ENCODE data around the gene CD276.
"Not testable (repeated sequence)": the region's sequence is repeated elsewhere in the genome, so short reads cannot be mapped to it uniquely, and the experiment has no call there.

CD276 gene

DNA sequence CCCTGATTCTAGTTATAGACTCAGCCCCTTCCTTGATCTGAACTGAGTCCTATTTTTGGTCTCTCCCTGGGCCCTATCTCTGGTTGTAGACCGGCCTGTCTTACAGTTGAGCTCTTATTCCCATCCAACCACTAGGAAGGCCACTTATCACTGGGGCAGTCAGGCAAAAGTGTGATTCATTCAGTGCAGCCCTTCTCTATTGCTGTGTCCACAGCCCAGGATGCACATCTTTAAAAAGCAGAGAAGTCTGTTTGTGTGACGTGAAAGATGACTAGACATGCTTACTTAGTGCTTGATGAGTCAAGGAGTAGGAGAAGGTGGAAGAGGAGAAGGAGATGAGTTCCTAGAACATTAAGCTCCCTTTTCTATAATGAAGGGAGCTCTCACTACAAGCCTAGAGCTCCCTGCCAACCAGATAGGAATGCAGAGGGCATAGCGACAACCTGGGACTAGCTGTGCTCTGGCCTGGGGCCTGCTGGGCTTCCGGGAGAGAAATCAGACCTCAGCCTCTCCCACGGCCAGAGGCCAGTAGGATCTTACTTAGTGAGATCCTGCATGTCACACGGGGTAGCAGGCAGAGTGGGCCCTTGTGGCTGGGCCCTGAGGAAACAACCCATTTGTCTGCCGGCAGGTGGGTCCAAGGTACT lies 43.3 kb downstream of the CD276 start:
- no peak overlapping the region for H2AFZ ChIP-seq (ENCODE audit: low read depth, low read length, severe bottlenecking)
- H3K27me3 ChIP-seq (ENCODE audit: low read length): no peaks in the 10 kb centered on the region
- H3F3A ChIP-seq (ENCODE audit: insufficient read depth): no peaks in the 10 kb centered on the region
- no peaks in the 10 kb centered on the region for H4K20me1 ChIP-seq (ENCODE audit: low read depth, low read length)
- no peaks in the 10 kb centered on the region for H3K79me2 ChIP-seq (ENCODE audit: insufficient read depth, low read length)
- no peak overlapping the region for H3K4me2 ChIP-seq (ENCODE audit: low read depth, low read length, poor library complexity, severe bottlenecking)
- H3K9me2 ChIP-seq (replicated peaks; ENCODE audit: insufficient read depth, low read length): no peaks in the 10 kb centered on the region
- TF ChIP-seq, protein P1, sequence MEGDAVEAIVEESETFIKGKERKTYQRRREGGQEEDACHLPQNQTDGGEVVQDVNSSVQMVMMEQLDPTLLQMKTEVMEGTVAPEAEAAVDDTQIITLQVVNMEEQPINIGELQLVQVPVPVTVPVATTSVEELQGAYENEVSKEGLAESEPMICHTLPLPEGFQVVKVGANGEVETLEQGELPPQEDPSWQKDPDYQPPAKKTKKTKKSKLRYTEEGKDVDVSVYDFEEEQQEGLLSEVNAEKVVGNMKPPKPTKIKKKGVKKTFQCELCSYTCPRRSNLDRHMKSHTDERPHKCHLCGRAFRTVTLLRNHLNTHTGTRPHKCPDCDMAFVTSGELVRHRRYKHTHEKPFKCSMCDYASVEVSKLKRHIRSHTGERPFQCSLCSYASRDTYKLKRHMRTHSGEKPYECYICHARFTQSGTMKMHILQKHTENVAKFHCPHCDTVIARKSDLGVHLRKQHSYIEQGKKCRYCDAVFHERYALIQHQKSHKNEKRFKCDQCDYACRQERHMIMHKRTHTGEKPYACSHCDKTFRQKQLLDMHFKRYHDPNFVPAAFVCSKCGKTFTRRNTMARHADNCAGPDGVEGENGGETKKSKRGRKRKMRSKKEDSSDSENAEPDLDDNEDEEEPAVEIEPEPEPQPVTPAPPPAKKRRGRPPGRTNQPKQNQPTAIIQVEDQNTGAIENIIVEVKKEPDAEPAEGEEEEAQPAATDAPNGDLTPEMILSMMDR (IDR thresholded peaks at IDR 0.05; ENCODE audit: insufficient read depth, low read length, poor library complexity, severe bottlenecking): no peak
- no peak for TF ChIP-seq EZH2phosphoT487 (conservative IDR thresholded peaks at IDR 0.05; ENCODE audit: low read length)
- no peak overlapping the region for H3K9ac ChIP-seq (ENCODE audit: low read length)
- no peak overlapping the region for H3K27ac ChIP-seq (ENCODE audit: low read depth, low read length)
- H3K9me3 ChIP-seq (ENCODE audit: insufficient read depth, low read length): no peaks in the 10 kb centered on the region
- H3K4me3 ChIP-seq (ENCODE audit: insufficient read depth, low read length, poor library complexity, severe bottlenecking): no peak overlapping the region
- H3K36me3 ChIP-seq (ENCODE audit: low read length): no peaks in the 10 kb centered on the region

DNA sequence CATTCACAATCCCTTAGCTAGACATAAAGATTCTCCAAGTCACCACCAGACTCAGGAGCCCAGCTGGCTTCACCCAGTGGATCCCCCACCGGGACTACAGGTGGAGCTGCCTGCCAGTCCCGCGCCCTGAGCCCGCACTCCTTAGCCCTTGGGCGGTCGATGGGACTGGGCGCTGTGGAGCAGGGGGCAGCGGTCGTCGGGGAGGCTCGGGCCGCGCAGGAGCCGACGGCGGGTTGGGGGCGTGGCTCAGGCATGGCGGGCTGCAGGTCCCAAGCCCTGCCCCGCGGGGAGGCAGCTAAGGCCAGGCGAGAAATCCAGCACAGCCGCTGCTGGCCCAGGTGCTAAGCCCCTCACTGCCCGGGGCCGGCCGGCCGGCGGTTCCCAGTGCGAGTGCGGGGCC lies 47.9 kb downstream of the CD276 start:
- H3K36me3 ChIP-seq (ENCODE audit: low read length); H3K9ac ChIP-seq (ENCODE audit: low read length); H2AFZ ChIP-seq (ENCODE audit: low read depth, low read length, severe bottlenecking); H3K4me3 ChIP-seq (ENCODE audit: insufficient read depth, low read length, poor library complexity, severe bottlenecking); H3K27ac ChIP-seq (ENCODE audit: low read depth, low read length); H3K4me2 ChIP-seq (ENCODE audit: low read depth, low read length, poor library complexity, severe bottlenecking); H3F3A ChIP-seq (ENCODE audit: insufficient read depth); H4K20me1 ChIP-seq (ENCODE audit: low read depth, low read length); H3K27me3 ChIP-seq (ENCODE audit: low read length); H3K9me2 ChIP-seq (replicated peaks; ENCODE audit: insufficient read depth, low read length); H3K9me3 ChIP-seq (ENCODE audit: insufficient read depth, low read length); H3K79me2 ChIP-seq (ENCODE audit: insufficient read depth, low read length): not testable (repeated sequence)

DNA sequence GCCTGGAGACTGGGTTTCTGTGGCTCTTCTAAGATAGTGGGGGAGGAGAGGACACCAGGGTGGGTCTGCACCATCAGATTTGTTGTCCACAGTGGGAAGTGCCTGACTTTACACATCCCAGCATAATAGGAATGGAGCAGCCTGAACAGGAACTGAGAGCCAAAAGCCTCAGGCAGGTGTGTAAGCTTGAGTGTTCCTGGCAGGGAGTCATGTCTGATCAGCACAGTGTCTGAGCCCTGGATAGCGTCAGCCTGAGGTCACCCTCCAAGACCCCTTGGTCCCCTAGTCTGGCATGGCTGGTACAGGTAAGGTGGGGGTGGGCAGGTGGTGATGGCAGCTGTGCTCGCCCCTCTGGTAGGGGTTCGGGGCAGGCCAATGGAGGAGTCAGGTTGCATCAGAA lies 48.7 kb downstream of the CD276 start:
- H3K36me3 ChIP-seq (ENCODE audit: low read length): no peaks in the 10 kb centered on the region
- TF ChIP-seq, protein P1 (IDR thresholded peaks at IDR 0.05; ENCODE audit: insufficient read depth, low read length, poor library complexity, severe bottlenecking): no peak
- no peak for TF ChIP-seq EZH2phosphoT487 (conservative IDR thresholded peaks at IDR 0.05; ENCODE audit: low read length)
- H4K20me1 ChIP-seq (ENCODE audit: low read depth, low read length): no peaks in the 10 kb centered on the region
- no peak overlapping the region for H3K27ac ChIP-seq (ENCODE audit: low read depth, low read length)
- H3K79me2 ChIP-seq (ENCODE audit: insufficient read depth, low read length): no peaks in the 10 kb centered on the region
- H3K9ac ChIP-seq (ENCODE audit: low read length): no peak overlapping the region
- H3K9me2 ChIP-seq (replicated peaks; ENCODE audit: insufficient read depth, low read length): no peaks in the 10 kb centered on the region
- H3K4me2 ChIP-seq (ENCODE audit: low read depth, low read length, poor library complexity, severe bottlenecking): no peak overlapping the region
- no peaks in the 10 kb centered on the region for H3F3A ChIP-seq (ENCODE audit: insufficient read depth)
- no peak overlapping the region for H2AFZ ChIP-seq (ENCODE audit: low read depth, low read length, severe bottlenecking)
- H3K27me3 ChIP-seq (ENCODE audit: low read length): no peaks in the 10 kb centered on the region
- H3K4me3 ChIP-seq (ENCODE audit: insufficient read depth, low read length, poor library complexity, severe bottlenecking): no peak overlapping the region
- H3K9me3 ChIP-seq (ENCODE audit: insufficient read depth, low read length): no peaks in the 10 kb centered on the region

DNA sequence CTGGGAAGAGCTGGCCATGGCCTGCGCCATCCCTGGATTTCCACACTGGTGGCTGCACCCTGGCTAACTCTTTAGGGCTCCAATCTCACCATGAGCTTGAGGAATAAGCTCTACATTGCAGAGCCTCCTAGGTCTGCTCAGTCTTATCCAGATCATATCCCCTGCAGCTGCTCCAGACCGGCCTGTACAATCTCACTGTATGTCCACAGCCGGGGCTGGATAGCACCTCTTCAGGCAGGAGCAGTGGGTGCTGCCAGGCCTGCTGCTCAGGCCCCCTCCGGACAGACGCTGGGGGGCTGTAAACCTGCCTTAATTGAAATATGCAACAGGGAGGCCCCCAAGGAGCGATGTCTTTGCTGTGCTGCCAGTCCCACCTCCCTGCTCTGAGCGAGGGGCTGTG lies 53.4 kb downstream of the CD276 start:
- no peaks in the 10 kb centered on the region for H3F3A ChIP-seq (ENCODE audit: insufficient read depth)
- H3K9ac ChIP-seq (ENCODE audit: low read length): no peak overlapping the region
- no peak overlapping the region for H3K4me2 ChIP-seq (ENCODE audit: low read depth, low read length, poor library complexity, severe bottlenecking)
- H3K79me2 ChIP-seq (ENCODE audit: insufficient read depth, low read length): no peaks in the 10 kb centered on the region
- no peaks in the 10 kb centered on the region for H3K36me3 ChIP-seq (ENCODE audit: low read length)
- H3K9me2 ChIP-seq (replicated peaks; ENCODE audit: insufficient read depth, low read length): no peaks in the 10 kb centered on the region
- H3K9me3 ChIP-seq (ENCODE audit: insufficient read depth, low read length): no peaks in the 10 kb centered on the region
- H3K27me3 ChIP-seq (ENCODE audit: low read length): no peaks in the 10 kb centered on the region
- H2AFZ ChIP-seq (ENCODE audit: low read depth, low read length, severe bottlenecking): no peak overlapping the region
- no peaks in the 10 kb centered on the region for H4K20me1 ChIP-seq (ENCODE audit: low read depth, low read length)
- no peak overlapping the region for H3K27ac ChIP-seq (ENCODE audit: low read depth, low read length)
- TF ChIP-seq, protein P1 (IDR thresholded peaks at IDR 0.05; ENCODE audit: insufficient read depth, low read length, poor library complexity, severe bottlenecking): no peak
- no peak for TF ChIP-seq EZH2phosphoT487 (conservative IDR thresholded peaks at IDR 0.05; ENCODE audit: low read length)
- no peak overlapping the region for H3K4me3 ChIP-seq (ENCODE audit: insufficient read depth, low read length, poor library complexity, severe bottlenecking)

Data from SU-DHL-6 (cell line).